Measurements from ENCODE around the gene ZBTB7B.
A peak's percentile ranks its signal among the peaks of the same experiment; 100 is the strongest.
"Not testable (repeated sequence)": the region's sequence is repeated elsewhere in the genome, so short reads cannot be mapped to it uniquely, and the experiment has no call there.

ZBTB7B gene

DNA sequence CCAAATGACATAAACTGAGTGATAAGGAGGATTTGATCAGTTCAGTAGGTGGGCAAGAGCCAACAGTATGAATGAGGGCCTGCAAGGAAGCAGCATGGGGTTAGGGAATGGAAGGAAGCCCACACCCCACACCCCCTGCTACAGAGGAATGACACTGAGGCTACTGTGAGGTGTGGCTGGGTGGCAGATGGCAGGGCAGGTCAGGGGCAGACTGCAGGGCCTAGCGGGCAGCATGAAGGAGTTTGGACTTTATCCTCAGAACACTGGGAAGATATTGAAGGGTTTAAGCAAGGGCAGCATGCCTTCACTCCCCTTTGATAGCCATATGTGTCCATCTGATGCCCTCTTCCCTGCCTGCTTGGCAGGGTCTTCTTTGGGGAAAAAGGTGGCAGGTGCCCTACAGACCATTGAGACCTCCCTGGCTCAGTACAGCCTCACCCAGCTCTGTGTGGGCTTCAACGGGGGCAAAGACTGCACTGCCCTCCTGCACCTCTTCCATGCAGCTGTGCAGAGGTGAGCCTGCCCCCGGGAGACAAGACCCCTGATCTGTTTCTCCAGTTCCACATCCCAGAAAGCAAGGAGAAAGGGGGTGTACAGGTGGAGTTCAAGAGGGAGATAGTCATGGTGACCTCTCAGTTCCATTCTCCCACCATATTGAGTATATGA lies 13.3 kb upstream of the ZBTB7B start:
- no peak for DNase-seq

DNA sequence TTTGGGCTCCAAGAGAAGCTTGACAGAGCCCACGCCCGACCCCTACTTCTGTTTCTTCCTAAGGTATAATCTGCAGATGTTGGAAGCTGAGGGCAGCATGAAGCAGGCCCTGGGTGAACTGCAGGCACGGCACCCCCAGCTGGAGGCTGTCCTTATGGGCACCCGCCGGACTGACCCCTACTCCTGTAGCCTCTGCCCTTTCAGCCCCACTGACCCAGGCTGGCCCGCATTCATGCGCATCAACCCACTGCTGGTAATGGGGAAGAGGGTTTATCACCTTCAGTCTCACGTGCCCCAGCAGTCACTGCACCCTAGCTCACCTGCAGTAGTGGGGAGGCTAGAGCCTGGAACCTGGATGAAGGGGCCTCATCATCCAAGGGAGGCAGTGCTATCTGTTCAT lies 12.3 kb upstream of the ZBTB7B start:
- DNase-seq = no peak

DNA sequence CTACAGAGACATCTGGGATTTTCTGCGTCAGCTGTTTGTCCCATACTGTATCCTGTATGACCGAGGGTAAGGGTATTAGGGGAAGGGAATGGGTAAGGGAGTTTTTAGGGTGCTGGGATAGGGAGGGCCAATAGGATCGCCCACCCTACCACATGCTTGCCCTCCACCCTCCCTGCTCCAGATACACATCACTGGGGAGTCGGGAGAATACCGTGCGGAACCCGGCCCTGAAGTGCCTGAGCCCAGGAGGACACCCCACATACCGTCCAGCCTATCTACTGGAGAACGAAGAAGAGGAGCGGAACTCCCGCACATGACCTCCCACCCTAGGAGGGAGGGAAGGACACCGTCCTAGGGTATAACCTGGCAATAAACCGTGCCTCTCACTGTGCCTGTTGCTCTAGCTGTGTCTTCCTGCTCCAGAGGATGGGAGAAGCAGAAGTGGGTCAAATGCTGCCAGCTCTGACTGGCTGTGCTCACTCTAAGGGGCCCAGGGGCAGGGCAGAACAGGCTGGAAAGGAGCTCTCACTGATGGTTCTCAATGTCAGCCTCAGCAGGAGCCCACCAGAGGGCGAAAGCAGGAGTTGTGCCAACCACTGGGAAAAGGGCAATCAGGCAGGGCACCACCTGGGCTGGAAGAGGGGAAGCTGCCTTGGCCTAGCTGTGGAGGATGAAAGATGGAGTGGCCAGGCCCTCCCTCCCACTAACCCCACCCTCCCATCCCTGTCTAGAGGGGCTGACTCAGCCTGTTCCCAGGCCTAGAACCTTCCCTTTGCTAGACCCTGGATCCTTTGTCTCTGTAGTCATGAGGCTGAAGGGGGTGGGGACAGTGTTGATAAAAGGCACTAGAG lies 9.7 kb upstream of the ZBTB7B start:
- DNase-seq = peak; percentile 76

DNA sequence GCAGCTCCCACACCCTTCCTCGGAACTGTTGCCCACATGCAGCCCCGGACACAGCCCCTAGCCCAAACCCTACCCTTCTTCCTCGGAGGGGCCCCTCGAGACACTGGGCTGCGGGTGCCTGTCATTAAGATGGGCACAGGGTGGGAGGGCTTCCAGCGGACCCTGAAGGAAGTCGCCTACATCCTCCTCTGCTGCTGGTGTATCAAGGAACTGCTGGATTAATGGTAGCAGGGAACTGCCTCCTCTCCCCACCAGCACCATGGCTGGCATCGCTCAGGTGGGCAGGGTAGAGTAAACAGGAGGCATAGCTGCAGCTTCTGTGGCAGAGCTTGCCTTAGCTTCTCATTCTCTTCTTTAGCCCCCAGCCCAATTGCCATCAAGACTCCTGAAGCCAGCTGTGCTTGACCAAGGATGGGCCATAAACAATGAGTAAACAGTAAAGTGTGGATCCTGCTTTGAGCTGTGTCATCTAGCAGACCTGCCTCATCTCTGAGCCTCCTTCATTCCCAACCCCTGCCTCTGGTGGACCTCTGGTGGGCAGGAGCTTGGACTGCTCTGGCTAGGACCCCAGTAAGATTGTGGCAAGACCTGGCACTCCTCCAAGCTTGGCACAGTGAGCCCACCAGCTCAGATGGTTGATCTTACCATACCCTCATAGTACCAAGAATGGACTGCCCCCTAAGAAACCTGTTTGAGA lies 8.9 kb upstream of the ZBTB7B start, which contains the start of gene LENEP:
Gene LENEP (plus strand): TSS at position 15 of the 697 bp plus-strand sequence. CDS start 22 bp downstream, at position 37.
- no peak for DNase-seq

DNA sequence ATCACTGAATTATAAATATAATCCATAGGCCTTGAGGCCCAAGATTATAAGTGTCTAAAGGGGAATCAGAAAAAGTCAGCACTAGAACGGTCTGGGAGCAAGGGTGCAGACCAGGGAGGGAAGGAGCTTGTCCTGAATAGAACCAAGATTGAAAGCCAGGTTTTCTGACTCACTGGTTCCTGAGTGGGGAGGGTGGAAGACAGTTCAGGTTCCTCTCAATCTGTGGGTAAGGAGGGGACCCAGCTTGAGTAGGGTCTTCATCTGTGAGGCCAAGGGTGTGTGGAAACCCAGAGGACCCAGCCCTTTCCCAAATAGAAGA lies 8.4 kb upstream of the ZBTB7B start:
- no peak for DNase-seq

DNA sequence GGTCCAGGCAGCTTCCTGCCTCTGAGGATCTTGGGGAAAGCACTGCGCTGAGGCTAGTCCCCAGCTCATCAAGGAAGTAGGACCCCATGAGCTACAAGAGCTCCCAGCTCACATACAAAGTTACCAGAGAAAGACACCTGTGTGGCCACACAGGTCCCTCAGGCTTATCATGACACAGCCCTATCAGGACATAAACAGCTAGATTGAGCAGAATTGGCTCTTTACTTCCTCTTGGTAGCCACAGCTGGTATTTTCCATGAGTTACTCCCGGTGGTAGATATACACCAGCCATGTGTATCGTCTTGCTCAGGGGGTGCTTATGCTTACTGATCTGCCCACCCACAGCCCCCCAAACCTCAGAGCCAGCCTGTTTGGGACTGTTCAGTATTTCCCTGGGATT lies 8.0 kb upstream of the ZBTB7B start:
- no peak for DNase-seq

DNA sequence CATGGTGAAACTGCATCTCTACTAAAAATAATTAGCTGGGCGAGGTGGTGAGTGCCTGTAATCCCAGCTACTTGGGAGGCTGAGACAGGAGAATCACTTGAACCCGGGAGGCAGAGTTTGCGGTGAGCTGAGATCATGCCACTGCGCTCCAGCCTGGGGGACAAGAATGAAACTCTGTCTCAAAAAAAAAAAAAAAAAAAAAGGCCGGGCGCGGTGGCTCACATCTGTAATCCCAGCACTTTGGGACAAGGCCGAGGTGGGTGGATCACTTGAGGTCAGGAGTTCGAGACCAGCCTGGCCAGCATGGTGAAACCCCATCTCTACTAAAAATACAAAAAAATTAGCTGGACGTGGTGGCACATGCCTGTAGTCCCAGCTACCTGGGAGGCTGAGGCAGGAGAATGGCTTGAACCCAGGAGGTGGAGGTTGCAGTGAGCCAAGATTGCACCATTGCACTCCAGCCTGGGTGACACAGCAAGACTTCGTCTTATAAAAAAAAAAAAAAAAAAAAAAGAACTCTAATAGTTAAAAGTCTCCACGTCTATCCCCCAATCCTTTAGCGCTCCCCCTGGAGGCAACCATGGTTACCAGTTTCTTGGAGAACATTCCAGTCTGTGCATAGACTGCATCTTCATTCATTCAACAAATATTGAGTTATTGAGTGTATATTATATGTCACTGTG lies 7.2 kb upstream of the ZBTB7B start:
- not testable (repeated sequence) for DNase-seq

DNA sequence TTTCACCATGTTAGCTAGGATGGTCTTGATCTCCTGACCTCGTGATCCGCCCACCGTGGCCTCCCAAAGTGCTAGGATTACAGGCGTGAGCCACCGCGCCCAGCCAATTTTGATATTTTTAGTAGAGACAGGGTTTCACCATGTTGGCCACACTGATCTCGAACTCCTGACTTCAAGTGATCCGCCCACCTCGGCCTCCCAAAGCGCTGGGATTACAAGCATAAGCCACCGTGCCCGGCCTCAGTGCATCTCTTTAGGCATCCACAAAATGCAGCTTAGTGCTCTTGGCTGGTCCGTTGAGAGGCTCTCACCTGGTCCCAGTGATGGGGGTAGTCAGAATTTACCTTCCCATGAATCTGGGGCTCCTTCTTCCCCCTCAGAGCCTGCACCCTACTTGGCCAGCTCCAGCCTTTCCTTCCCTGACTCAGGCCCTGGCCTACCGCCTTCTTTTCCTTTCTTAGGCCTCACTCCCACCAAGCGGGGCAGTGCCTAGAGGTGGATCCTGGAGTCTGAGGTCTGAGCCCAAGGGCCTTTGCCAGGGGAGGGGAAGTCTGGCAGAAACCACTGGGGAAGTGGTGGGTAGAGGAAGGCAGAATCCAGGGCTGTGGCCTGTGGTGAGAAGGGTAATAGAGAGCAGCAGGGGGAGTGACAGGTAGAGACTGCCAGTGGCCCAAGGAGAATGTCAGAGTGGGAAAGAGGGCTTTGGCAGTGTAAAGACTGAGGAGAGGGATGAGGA lies 5.5 kb upstream of the ZBTB7B start:
- DNase-seq = no peak

DNA sequence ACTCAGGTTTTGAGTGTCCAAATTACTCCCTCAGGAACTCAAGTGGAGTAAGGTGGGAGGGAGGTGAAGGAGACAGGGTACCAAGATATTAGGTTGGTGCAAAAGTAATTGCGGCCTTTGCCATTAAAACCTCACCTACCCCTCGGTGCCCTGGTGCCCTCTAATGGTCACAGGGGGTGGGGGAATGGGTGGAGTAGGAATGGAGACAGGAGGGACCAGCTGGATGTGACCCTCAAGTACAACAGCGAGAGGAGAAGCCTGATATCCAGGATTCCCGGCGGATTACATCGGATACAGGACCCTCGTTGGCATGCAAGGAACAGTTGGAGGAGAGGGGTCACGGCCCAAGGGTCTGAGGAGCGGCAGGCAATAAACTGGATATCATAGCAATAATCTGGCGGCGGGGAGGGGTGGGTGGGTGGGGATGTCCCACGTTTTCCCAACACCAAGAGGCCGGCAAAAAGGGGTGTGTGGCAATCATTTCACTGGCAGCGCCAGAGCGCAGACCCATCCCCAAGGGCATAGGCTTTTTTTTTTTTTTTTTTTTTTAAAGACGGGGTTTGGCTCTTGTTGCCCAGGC lies 4.3 kb upstream of the ZBTB7B start:
- DNase-seq = no peak

DNA sequence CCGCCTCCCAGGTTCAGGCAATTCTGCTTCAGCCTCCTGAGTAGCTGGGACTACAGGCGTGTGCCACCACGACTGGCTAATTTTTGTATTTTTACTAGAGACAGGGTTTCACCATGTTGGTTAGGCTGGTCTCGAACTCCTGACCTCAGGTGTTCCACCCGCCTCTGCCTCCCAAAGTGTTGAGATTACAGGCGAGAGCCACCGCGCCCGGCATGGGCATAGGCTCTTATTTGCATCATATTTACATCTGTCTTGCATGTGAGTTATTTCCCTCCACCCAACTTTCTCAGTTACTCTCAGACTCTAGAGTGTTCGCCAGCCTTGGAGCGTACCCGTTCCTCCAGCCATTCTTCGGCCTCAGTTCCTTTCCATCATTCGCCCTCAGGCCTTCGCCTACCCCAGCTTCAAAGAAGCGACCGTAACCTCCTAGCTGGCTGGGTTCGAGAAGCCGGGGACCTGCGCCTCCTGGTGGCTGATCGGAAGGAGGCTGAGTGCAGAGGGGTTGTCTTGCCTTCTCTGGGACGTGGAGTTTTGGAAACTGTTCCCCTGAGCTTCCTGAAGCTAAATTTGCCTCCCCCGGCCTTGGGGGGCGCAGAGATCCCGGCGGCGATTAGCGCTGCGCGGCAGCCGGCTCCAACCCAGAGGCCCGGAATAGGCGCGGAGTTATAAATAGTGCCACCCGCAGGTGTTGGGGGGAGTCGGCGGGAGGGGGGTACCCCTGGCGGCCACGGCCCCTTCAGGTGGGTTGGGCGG lies 3.6 kb upstream of the ZBTB7B start:
- DNase-seq = peak; percentile 91

DNA sequence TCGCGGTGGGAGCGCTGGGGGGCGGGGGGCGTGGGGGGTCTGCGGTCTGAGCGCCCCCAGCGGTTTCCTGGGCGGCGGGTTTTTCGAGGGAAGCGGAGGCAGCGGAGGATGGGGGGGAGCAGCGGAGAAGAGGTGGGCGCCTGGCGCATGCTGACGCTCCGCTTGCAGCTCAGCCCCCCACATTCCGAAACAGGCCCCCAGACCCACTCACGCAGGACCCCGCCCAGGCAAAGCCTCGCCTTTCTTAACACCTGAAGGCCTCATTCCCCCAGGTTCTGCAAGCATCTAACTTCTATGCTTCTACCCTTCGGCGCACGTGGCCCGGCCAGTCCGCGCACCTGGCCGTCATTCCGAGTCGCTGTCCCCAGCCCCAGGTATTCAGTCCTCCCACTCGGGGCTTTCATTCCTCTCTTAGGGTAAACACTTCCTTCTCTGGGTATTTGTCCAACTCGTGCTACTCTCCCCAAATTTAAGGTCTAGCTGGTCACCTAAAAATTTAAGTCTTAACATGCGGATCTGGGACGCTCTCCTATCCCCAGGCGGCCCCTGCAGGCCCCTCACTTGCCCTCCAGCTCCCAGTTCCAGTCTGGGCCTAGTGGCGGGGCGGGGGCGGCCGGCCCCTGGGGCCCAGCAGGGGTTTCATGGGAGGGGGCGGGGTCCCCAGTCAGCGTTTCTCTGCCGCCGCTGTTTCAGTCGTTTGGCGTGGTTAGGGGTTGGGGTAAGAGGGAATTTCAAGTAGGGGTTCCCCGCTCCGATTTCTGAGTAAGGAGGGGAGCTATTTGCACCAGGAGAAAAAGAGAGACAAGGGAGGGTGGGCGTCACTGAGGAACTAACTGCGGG lies 2.8 kb upstream of the ZBTB7B start:
- DNase-seq = peak; percentile 77

DNA sequence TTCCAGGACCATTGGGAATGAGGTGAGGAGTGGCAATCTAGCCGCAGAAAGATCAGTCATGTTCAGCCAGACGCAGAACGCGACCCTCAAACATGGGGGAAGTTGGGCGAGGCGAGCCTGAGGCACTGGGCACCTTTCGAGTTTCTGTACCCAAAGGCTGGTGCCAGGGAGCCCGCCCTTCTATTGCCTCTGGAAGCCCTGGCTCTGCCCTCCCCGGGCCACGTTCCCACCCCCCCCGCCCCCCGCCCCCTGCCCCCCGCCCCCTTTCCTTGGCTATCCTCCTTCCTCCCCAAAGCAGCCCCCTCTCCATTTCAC lies 2.2 kb upstream of the ZBTB7B start:
- DNase-seq = no peak

DNA sequence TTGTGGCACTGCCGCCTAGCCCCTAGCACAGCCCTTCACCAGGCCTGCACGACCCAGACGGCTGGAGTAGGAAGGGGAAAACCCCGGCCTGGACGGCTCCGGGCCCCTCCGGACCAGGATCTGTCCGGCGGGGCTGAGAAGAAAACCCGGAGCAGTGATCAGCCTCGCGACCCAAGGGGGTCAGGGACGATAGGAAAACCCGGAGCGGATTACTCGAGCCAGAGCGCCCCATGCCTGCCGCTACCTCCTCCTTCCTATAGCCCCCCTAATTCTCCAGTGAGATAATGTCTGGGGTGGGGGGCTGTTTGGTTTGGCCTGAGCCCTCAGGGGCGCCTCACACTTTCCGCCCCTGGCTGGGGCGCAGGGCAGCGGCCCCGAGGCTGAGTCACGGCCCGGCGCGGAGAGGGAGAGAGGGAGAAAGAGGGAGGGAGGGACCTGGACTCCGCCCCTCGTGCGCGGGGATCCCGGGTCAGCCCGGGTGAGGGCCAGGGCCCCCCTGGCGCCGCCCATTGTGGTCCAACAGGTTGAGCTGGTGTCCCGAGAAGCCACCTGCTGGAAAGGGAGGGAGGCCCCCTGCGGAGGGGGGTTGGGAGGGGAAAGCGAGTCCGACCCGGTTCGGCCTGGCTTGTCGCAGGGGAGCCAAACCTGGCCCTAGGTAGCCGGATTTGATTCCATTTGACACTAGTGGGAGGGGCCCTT lies 1.7 kb upstream of the ZBTB7B start:
- DNase-seq = peak; percentile 98

DNA sequence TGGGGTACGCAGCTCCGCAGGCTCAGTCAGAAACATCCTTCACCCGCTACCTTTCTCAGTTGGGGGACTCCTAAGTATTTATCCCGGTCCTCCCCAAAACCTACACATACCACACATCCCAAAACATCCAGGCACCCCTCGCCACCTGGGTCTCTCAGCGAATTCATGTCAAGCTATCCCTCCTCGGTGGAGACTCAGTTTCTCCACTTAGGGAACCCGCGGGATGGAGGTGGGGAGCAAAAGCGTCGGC lies 1.3 kb upstream of the ZBTB7B start:
- no peak for DNase-seq

DNA sequence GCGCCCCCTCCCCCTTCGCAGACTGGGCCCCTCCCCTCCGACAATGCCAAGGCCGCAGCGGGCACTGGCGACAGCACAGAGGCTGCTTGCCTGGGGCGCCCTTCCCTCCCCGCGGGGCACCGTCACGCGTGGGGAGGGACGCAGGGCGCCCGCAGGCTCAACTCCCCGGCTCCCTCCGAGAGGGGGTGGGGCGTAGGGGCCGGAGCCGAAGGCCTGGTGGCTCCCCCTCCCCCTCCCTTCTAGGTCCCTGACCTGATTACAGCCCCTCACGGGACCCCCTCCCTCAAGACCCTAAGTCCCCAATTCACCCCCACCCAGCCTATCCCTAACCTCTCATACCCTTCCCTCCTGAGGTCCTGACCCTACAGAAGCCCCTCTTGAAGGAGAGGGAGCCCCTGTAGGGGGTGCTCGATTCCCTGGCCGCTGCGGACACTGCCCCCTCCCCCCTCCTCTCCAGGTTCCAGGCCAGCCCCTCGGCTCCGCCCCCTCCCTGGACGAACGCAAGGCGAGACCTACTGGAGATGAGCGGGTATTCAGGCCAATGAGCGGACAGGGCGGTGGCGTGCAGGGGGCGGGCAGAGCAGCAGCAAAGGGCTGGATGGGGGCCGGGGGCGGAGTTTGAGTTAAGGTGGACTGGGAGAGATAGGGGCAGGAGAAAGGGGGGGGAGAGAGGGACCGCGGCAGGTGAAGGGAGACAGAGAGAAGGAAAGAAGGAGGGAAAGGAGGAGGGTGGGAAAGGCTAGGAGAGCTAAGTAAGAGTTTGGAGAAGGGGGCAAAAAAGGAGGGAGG lies 733 bp upstream of the ZBTB7B start:
- peak; percentile 100 for DNase-seq

DNA sequence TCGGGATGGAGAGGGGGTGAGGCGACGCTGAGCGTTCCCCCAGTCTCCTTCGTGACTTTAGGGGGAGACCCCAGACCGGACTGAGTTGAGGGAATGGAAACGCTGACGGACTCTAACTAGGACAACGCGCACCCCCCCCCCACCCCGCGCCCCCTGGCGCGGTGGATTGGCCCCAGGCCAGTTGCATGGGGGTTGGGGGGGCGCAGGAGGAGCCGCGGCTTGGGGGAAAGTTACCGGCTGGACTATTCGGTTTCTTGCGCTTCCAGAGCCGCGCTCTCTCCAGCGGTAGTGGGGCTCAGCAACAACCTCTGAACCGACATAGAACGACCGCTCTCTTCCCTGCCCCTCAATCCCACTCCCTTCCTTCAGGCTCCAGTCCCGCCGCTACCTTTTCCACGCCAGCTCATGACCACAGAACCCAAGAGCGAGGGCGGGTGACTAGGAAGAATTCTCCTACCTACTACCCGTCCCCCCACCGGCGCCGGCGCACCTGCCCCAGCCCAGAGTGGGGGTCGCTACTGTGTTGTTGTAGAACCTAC lies 694 bp downstream of the ZBTB7B start:
- peak; percentile 72 for DNase-seq

DNA sequence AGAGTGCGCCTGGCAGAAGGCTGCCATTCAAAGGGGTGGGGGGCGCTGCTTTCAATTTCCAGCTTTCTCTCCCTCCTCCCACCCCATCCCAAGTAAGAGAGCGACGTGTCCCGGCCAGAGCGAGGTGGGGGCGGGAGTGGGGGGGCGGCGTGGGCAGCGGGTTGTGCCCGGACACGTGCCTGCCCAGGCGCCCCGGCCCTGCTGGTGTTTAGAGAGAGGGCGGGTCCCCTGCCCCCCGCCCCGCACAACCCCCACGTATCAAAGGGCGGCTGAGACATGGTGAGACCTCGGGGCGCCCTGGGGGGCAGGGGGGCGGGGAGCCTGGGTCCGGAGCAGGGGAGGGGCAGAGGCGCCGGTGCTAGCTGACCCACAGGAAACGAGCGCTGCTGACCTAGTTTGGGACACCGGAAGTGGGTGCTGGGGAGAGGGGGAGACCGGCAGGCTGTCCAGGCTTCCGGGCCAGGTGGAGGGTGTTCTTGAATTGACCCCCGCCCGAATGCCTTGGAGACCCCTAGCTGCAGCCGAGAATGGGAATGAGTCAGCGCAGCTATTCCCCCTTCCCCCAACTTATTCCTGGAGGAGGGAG lies 1.3 kb downstream of the ZBTB7B start:
- peak; percentile 69 for DNase-seq

DNA sequence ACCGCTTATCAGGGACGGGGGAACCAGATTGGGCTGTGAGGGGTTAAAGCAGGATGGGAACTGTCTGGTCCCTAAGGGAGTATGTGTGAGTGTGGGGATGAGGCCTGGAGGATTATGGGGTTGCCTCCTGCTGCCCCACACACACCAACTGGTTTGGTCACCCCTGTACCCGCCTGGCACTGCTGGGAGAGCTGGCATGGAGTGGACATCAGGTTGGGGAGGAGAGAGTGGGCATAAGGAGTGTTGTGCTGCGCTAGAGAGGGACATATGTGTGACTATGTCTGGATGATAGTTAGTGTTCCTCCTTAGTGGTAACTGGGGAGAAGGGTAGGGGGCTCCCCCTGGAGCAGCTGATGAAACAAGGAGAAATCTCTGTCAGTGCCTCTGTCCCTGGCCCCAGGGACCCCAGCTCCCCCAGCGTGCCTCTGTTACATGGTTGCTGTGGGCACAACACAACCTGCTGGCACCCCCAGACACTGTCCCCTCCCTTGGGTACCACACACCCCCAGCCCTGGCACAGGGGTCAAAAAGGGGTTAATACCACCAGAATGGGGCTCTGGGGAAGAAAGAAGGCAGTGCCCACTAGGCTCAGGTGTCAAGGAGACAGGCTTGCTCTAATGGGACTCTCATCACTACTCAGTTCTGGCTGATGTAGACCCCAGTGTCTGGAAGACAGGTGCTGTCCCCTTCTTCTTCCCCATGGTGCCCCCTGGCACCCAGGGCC lies 1.9 kb downstream of the ZBTB7B start:
- no peak for DNase-seq
